HCT116 (cell line): ENCODE measurements around the gene PRRT1B. TPM values are rescaled to one million over a fixed set of nuclear protein-coding genes. Genes with fewer than 3 reads are reported as not detected.

ENCODE experiments used
- ATAC-seq: fragments of 200-7000 bp; cut with Tn5 transposase; 2 replicates; pipeline ENCODE4 v1.9.1; 2020; ENCODE audit warnings: mild to moderate bottlenecking, moderate library complexity
- BruUV-seq: library from RNA; stranded (reverse); fragments of 400-500 nt; replicated peaks from 2 replicates; lab custom pipeline; 2021; lab: Mats Ljungman, UMichigan
- CTCF ChIA-PET: fragments of 300-600 bp; sonication (Branson Sonifier 250); formaldehyde crosslinking; loops from one replicate; lab custom pipeline; 2021; ENCODE audit warnings: antibody characterized with exemption; lab: Charles Lee
- POLR2A ChIA-PET: fragments of 300-600, 350-600 bp; sonication (Branson Sonifier 250); formaldehyde crosslinking; loops from one replicate; lab custom pipeline; 2021; ENCODE audit warnings: antibody characterized with exemption; lab: Charles Lee
- RAD21 ChIA-PET, 2 experiments: fragments of 300-600 bp; sonication (Branson Sonifier 250); formaldehyde crosslinking; loops; one replicate each; lab custom pipeline; 2023; ENCODE audit warnings: low total read pairs in 2 of 2; ENCODE audit not compliant: uncharacterized antibody in 2 of 2, unreplicated experiment in 2 of 2, low non-redundant PET in 1 of 2; lab: Charles Lee
- DNase-seq: peaks from one replicate; pipeline ENCODE4 v3.0.0-alpha.2; 2010; ENCODE audit warnings: low read depth, low spot score
- H2AFZ ChIP-seq: fragments of 200-600 bp; shearing (Covaris generic), sonication (generic); 2 replicates; pipeline ENCODE4 v1.6.1; 2017; ENCODE audit warnings: low read depth, mixed run types, mixed read lengths, antibody characterized with exemption, low read length; ENCODE audit not compliant: poor library complexity, severe bottlenecking
- H3K27ac ChIP-seq: 2 replicates; pipeline ENCODE4 v1.5.1; 2012; ENCODE audit warnings: low read depth, low read length
- H3K27me3 ChIP-seq: fragments of 200-600 bp; sonication (generic); 2 replicates; pipeline ENCODE4 v1.6.1; 2016; ENCODE audit warnings: mixed run types, low read length, mixed read lengths; ENCODE audit not compliant: insufficient read depth
- H3K36me3 ChIP-seq, 2 experiments: fragments of 200-500 bp in 1 of 2; fragments of 200-600 bp in 1 of 2; sonication (Bioruptor generic) in 1 of 2; sonication (generic) in 1 of 2; 2 replicates each; pipeline versions ENCODE4 v1.5.1 to v1.6.1; 2014 to 2016; ENCODE audit warnings: low read length in 2 of 2, inconsistent platforms in 1 of 2, mixed read lengths in 1 of 2, mixed run types in 1 of 2; ENCODE audit not compliant: insufficient read depth in 2 of 2, control insufficient read depth in 1 of 2
- H3K4me1 ChIP-seq, 2 experiments: fragments of 200-600 bp in 1 of 2; sonication (generic) in 1 of 2; 2 replicates each; pipeline versions ENCODE4 v1.5.1 to v1.6.1; 2012 to 2017; ENCODE audit warnings: low read length in 2 of 2, inconsistent platforms in 1 of 2, mild to moderate bottlenecking in 1 of 2, mixed read lengths in 1 of 2, mixed run types in 1 of 2, moderate library complexity in 1 of 2; ENCODE audit not compliant: insufficient read depth in 2 of 2, control insufficient read depth in 1 of 2
- H3K4me2 ChIP-seq: fragments of 200-600 bp; sonication (generic); 2 replicates; pipeline ENCODE4 v1.6.1; 2017; ENCODE audit warnings: mixed run types, low read length, mixed read lengths
- H3K4me3 ChIP-seq, 2 experiments: fragments of 200-600 bp in 1 of 2; sonication (generic) in 1 of 2; replicated peaks in 1 of 2; 2 replicates each; pipeline ENCODE4 v1.5.1; 2011 to 2016; ENCODE audit warnings: low read length in 2 of 2, control low read depth in 1 of 2, low read depth in 1 of 2, mild to moderate bottlenecking in 1 of 2, mixed read lengths in 1 of 2, mixed run types in 1 of 2
- H3K79me2 ChIP-seq: fragments of 200-600 bp; sonication (generic); 2 replicates; pipeline ENCODE4 v1.6.1; 2017; ENCODE audit warnings: mild to moderate bottlenecking, mixed run types, low read length, moderate library complexity, mixed read lengths; ENCODE audit not compliant: insufficient read depth
- H3K9ac ChIP-seq: fragments of 200-600 bp; sonication (generic); 2 replicates; pipeline ENCODE4 v1.6.1; 2016; ENCODE audit warnings: low read length, mixed read lengths
- H3K9me2 ChIP-seq: fragments of 200-600 bp; sonication (generic), shearing (Covaris generic); 2 replicates; pipeline ENCODE4 v1.6.1; 2017; ENCODE audit warnings: mixed run types, mild to moderate bottlenecking, moderate library complexity; ENCODE audit not compliant: insufficient read depth
- H3K9me3 ChIP-seq, 2 experiments: fragments of 200-500 bp in 1 of 2; fragments of 200-600 bp in 1 of 2; sonication (Bioruptor generic) in 1 of 2; sonication (generic) in 1 of 2; 2 replicates each; pipeline ENCODE4 v1.6.1; 2014 to 2017; ENCODE audit warnings: low read length in 2 of 2, mixed read lengths in 2 of 2, inconsistent platforms in 1 of 2, low read depth in 1 of 2, mild to moderate bottlenecking in 1 of 2, mixed run types in 1 of 2, moderate library complexity in 1 of 2; ENCODE audit not compliant: control insufficient read depth in 1 of 2, insufficient read depth in 1 of 2
- H4K20me1 ChIP-seq: fragments of 200-600 bp; sonication (generic), shearing (Covaris generic); 2 replicates; pipeline ENCODE4 v1.6.1; 2017; ENCODE audit warnings: mixed run types, mild to moderate bottlenecking, moderate library complexity; ENCODE audit not compliant: insufficient read depth
- ATF3 ChIP-seq: IDR thresholded peaks from 2 replicates; pipeline ENCODE4 v1.6.1; 2012
- CBX3 ChIP-seq: IDR thresholded peaks from 2 replicates; pipeline ENCODE4 v1.6.1; 2012; ENCODE audit warnings: low read depth
- CTCF ChIP-seq, 3 experiments: fragments of 200-600 bp in 1 of 3; sonication (generic) in 1 of 3; IDR thresholded peaks in 2 of 3; conservative IDR thresholded peaks in 1 of 3; 2 replicates each; pipeline ENCODE4 v1.5.1; 2012 to 2017; ENCODE audit warnings: low read depth in 2 of 3, low read length in 2 of 3, antibody characterized with exemption in 1 of 3, borderline replicate concordance in 1 of 3, control low read depth in 1 of 3, mild to moderate bottlenecking in 1 of 3, mixed read lengths in 1 of 3, mixed run types in 1 of 3, moderate library complexity in 1 of 3; ENCODE audit not compliant: insufficient read depth in 1 of 3
- ELF1 ChIP-seq: IDR thresholded peaks from 2 replicates; pipeline ENCODE4 v1.6.1; 2012; ENCODE audit warnings: low read depth, borderline replicate concordance
- EZH2 ChIP-seq: fragments of 200-600 bp; sonication (generic); IDR thresholded peaks from 2 replicates; pipeline ENCODE4 v1.6.1; 2017; ENCODE audit warnings: antibody characterized with exemption, mixed run types
- JUND ChIP-seq: IDR thresholded peaks from 2 replicates; pipeline ENCODE4 v1.6.1; 2012
- MAX ChIP-seq: IDR thresholded peaks from 2 replicates; pipeline ENCODE4 v1.6.1; 2012
- POLR2A ChIP-seq: IDR thresholded peaks from 2 replicates; pipeline ENCODE4 v1.7.0; 2011; ENCODE audit warnings: borderline replicate concordance; ENCODE audit not compliant: insufficient read depth, insufficient read length; ENCODE audit errors: extremely low read depth
- POLR2AphosphoS5 ChIP-seq: IDR thresholded peaks from 2 replicates; pipeline ENCODE4 v1.6.1; 2011; ENCODE audit warnings: mild to moderate bottlenecking, low read depth, low read length, moderate library complexity
- REST ChIP-seq: IDR thresholded peaks from 2 replicates; pipeline ENCODE4 v1.6.1; 2012; ENCODE audit warnings: low read depth
- SIN3A ChIP-seq: IDR thresholded peaks from 2 replicates; pipeline ENCODE4 v1.6.1; 2012; ENCODE audit warnings: low read depth
- SP1 ChIP-seq: IDR thresholded peaks from 2 replicates; pipeline ENCODE4 v1.6.1; 2012; ENCODE audit warnings: low read depth
- TCF7L2 ChIP-seq: IDR thresholded peaks from 2 replicates; pipeline ENCODE4 v1.7.0; 2011; ENCODE audit warnings: borderline replicate concordance, inconsistent platforms; ENCODE audit not compliant: insufficient read depth, insufficient read length; ENCODE audit errors: extremely low read depth
- YY1 ChIP-seq: IDR thresholded peaks from 2 replicates; pipeline ENCODE4 v1.6.1; 2011; ENCODE audit warnings: low read length, low read depth, moderate library complexity, mild to moderate bottlenecking; ENCODE audit not compliant: insufficient replicate concordance; ENCODE audit errors: extremely low read depth
- ZBTB33 ChIP-seq: IDR thresholded peaks from 2 replicates; pipeline ENCODE4 v1.6.1; 2011; ENCODE audit warnings: mild to moderate bottlenecking, low read length, moderate library complexity; ENCODE audit not compliant: insufficient replicate concordance; ENCODE audit errors: extremely low read depth
- ZFX ChIP-seq: fragments of 450-650 bp; IDR thresholded peaks from 2 replicates; pipeline ENCODE4 v1.6.1; 2017
- ZNF274 ChIP-seq: fragments of 200-500 bp; sonication (Bioruptor generic); IDR thresholded peaks from 2 replicates; pipeline ENCODE4 v1.6.1; 2014; ENCODE audit warnings: mild to moderate bottlenecking, low read depth, low read length, inconsistent platforms
- intact Hi-C: fragments of 100-400 bp; cut with micrococcal nuclease; formaldehyde crosslinking; loops from 2 replicates; pipeline ENCODE4 v1.10.0; 2022
- total RNA-seq: library from RNA; stranded (reverse); gene quantifications from one replicate; pipeline ENCODE4 v1.2.1, GENCODE V29; 2021; ENCODE audit not compliant: unreplicated experiment

PRRT1B gene
- total RNA-seq, 1 experiment from 2014 or later = not detected

- intact Hi-C loops = no loop called here
- peaks cover 3 to 5% of the 10 kb centered on the region in 2 experiments; a peak in 2 of 4 replicates for H3K36me3 ChIP-seq
- ChIA-PET RAD21 (no interaction called here), POLR2A (no interaction called here), CTCF (no interaction called here)
- DNase-seq (no peak), ATAC-seq (no peak)
- no peaks in the 10 kb centered on the region for H3K4me1 ChIP-seq
- H3K79me2 ChIP-seq = no peaks in the 10 kb centered on the region
- H3K9ac ChIP-seq = no peak overlapping the region
- no peaks in the 10 kb centered on the region for H3K9me3 ChIP-seq
- no peak overlapping the region for H3K4me3 ChIP-seq
- TF ChIP-seq YY1 (no peak), POLR2A (no peak), CBX3 (no peak), POLR2AphosphoS5 (no peak), MAX (no peak), ELF1 (no peak), ZNF274 (no peak), JUND (no peak), ZBTB33 (no peak), TCF7L2 (no peak), CTCF (IDR thresholded peaks at IDR 0.05 in 2 of 3, conservative IDR thresholded peaks at IDR 0.05 in 1 of 3; ENCODE audit: borderline replicate concordance in 1 of 3, insufficient read depth in 1 of 3, low read depth in 2 of 3, low read length in 2 of 3) (no peak), SIN3A (no peak), EZH2 (no peak), REST (no peak), ATF3 (no peak), SP1 (no peak), ZFX (no peak)
- H3K27me3 ChIP-seq = no peaks in the 10 kb centered on the region
- no peaks in the 10 kb centered on the region for H4K20me1 ChIP-seq
- H3K9me2 ChIP-seq = no peaks in the 10 kb centered on the region
- H2AFZ ChIP-seq = no peak overlapping the region
- H3K27ac ChIP-seq = no peak overlapping the region
- no peak overlapping the region for H3K4me2 ChIP-seq
- BruUV-seq = no TSS peak
Measured at GRCh38 chr9:131582056-131582455, 36.7 kb downstream of the PRRT1B start.
